Measurements from ENCODE around the gene HRH2.
"Not testable (repeated sequence)": the region's sequence is repeated elsewhere in the genome, so short reads cannot be mapped to it uniquely, and the experiment has no call there.

The HRH2 gene

GRCh38 chr5:175745210-175745609, 87.3 kb downstream of the HRH2 start:
- DNase-seq = no peak

GRCh38 chr5:175746851-175747250, 89.0 kb downstream of the HRH2 start:
- no peak for DNase-seq

GRCh38 chr5:175747539-175748060, 89.7 kb downstream of the HRH2 start:
- DNase-seq = no peak

- no peak for DNase-seq
Observed at GRCh38 chr5:175748650-175749049, 90.8 kb downstream of the HRH2 start.

GRCh38 chr5:175749591-175749990, 91.7 kb downstream of the HRH2 start:
- no peak for DNase-seq

- peak; percentile 15 for DNase-seq
Observed at GRCh38 chr5:175750511-175750931, 92.7 kb downstream of the HRH2 start.

GRCh38 chr5:175751369-175751768, 93.5 kb downstream of the HRH2 start:
- no peak for DNase-seq

- no peak for DNase-seq
Observed at GRCh38 chr5:175752826-175753535, 95.1 kb downstream of the HRH2 start.

GRCh38 chr5:175753536-175754402, 95.9 kb downstream of the HRH2 start:
- no peak for DNase-seq

- DNase-seq = not testable (repeated sequence)
Observed at GRCh38 chr5:175759991-175760390, 102.1 kb downstream of the HRH2 start.

Measured in NCI-H1105 treated with DMSO at 0.1 percent for 48 hours (cell line).